ENCODE data around the gene B4GALT5. TPM values are rescaled to one million over a fixed set of nuclear protein-coding genes. Genes with fewer than 3 reads are reported as not detected.

B4GALT5 gene
- total RNA-seq, 6 donors from 2014 or later = 16.2 to 49.0 (median 36.7) TPM

- H3K27me3 ChIP-seq = no peaks in the 10 kb centered on the region
- H3K4me1 ChIP-seq = peaks cover 24 to 48% (median 35%) of the 10 kb centered on the region in 4 donors
- 1% methylated on average over 31 to 50 of the region's 71 CpGs for WGBS, 2 donors
- H3K27ac ChIP-seq = peak overlapping the region; percentile 97 to 99 (median 98)
- peak in 2 of 6 experiments; percentile 27 to 52 for TF ChIP-seq CTCF (IDR thresholded peaks at IDR 0.05)
- peak in 2 of 4 donors; percentile 28 to 57 for TF ChIP-seq POLR2A (IDR thresholded peaks at IDR 0.05)
- no peak for TF ChIP-seq EP300 (IDR thresholded peaks at IDR 0.05)
- peak in 1 of 2 donors; percentile 19 for TF ChIP-seq POLR2AphosphoS5 (IDR thresholded peaks at IDR 0.05)
- ATAC-seq (ENCODE audit: low FRiP score in 2 of 2) (peak; percentile 58 to 69), DNase-seq (peak; percentile 53 to 91)
- H3K9me3 ChIP-seq = no peaks in the 10 kb centered on the region
- H3K36me3 ChIP-seq = no peaks in the 10 kb centered on the region
- H3K4me3 ChIP-seq = peak overlapping the region; percentile 89 to 99 (median 94)
Measured at GRCh38 chr20:49712996-49713752, 504 bp downstream of the B4GALT5 start.

DNA sequence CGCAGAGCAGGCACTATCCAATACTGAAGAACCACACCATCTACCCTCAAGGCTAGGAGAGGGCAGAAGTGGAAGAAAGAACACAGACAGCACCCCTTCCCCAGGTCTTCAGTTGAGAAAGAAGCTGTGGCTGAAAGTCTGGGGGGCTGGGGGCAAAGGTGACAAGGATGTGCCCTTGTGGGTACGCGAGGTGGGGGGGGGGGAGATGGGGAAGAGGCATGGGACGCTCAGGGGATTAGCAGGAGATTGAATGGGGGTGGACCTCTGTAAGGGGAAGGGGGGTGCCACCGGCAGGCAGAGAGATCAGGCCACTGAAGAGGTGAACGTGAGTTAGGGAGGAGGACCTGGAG is 1.1 kb downstream of the B4GALT5 start:
- DNase-seq (no peak), ATAC-seq (ENCODE audit: low FRiP score in 2 of 2) (no peak)
- Histone ChIP-seq H3K36me3 (no peaks in the 10 kb centered on the region), H3K4me3 (peak overlapping the region; percentile 89 to 99 (median 94)), H3K4me1 (peaks cover 25 to 45% (median 35%) of the 10 kb centered on the region in 4 donors), H3K27ac (peak overlapping the region; percentile 97 to 99 (median 98)), H3K9me3 (no peaks in the 10 kb centered on the region), H3K27me3 (no peaks in the 10 kb centered on the region)
- WGBS, 2 donors = 0 to 1% methylated on average over 6 of the region's 6 CpGs
- no peak for TF ChIP-seq CTCF (IDR thresholded peaks at IDR 0.05)
- no peak for TF ChIP-seq POLR2A (IDR thresholded peaks at IDR 0.05)
- TF ChIP-seq EP300 (IDR thresholded peaks at IDR 0.05) = no peak
- no peak for TF ChIP-seq POLR2AphosphoS5 (IDR thresholded peaks at IDR 0.05)

- no peaks in the 10 kb centered on the region for H3K9me3 ChIP-seq
- ATAC-seq (ENCODE audit: low FRiP score in 2 of 2) (no peak), DNase-seq (no peak)
- H3K36me3 ChIP-seq = no peaks in the 10 kb centered on the region
- H3K4me3 ChIP-seq = peak overlapping the region; percentile 89 to 99 (median 94)
- 39 to 41% methylated on average over 4 of the region's 4 CpGs for WGBS, 2 donors
- no peaks in the 10 kb centered on the region for H3K27me3 ChIP-seq
- H3K4me1 ChIP-seq = peaks cover 30 to 50% (median 39%) of the 10 kb centered on the region in 4 donors
- H3K27ac ChIP-seq = peak overlapping the region; percentile 97 to 99 (median 98)
- TF ChIP-seq EP300 (IDR thresholded peaks at IDR 0.05) (peak in 1 of 4 donors; percentile 72), POLR2AphosphoS5 (IDR thresholded peaks at IDR 0.05) (peak in 1 of 2 donors; percentile 21), POLR2A (IDR thresholded peaks at IDR 0.05) (no peak)
Measured at GRCh38 chr20:49712118-49712517, 1.6 kb downstream of the B4GALT5 start.

DNA sequence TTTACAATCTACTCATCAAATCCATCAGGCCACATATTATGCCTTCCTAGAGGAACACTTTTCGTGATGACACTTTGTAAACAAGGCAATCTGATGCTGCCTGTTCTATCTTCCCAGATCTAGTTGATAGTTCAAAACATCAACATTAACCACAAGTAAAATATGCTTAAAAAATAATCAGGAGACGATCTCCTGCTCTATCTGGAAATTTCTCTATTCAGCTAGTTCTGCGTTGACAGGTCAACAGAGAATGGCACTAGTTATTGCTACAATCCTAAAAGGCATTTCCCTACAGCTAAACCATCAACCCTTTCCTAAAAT is 2.1 kb downstream of the B4GALT5 start:
- peaks cover 35 to 54% (median 44%) of the 10 kb centered on the region in 4 donors for H3K4me1 ChIP-seq
- H3K27me3 ChIP-seq = no peaks in the 10 kb centered on the region
- DNase-seq (no peak), ATAC-seq (ENCODE audit: low FRiP score in 2 of 2) (no peak)
- no peaks in the 10 kb centered on the region for H3K36me3 ChIP-seq
- TF ChIP-seq POLR2AphosphoS5 (IDR thresholded peaks at IDR 0.05) (no peak), EP300 (IDR thresholded peaks at IDR 0.05) (no peak), POLR2A (IDR thresholded peaks at IDR 0.05) (no peak), CTCF (IDR thresholded peaks at IDR 0.05) (no peak)
- H3K4me3 ChIP-seq = peak overlapping the region; percentile 89 to 99 (median 94)
- H3K27ac ChIP-seq = peak overlapping the region in 3 of 4 donors; percentile 98 to 99 (median 98)
- WGBS, 2 donors = 19 to 24% methylated on average over 3 of the region's 3 CpGs
- no peaks in the 10 kb centered on the region for H3K9me3 ChIP-seq

DNA sequence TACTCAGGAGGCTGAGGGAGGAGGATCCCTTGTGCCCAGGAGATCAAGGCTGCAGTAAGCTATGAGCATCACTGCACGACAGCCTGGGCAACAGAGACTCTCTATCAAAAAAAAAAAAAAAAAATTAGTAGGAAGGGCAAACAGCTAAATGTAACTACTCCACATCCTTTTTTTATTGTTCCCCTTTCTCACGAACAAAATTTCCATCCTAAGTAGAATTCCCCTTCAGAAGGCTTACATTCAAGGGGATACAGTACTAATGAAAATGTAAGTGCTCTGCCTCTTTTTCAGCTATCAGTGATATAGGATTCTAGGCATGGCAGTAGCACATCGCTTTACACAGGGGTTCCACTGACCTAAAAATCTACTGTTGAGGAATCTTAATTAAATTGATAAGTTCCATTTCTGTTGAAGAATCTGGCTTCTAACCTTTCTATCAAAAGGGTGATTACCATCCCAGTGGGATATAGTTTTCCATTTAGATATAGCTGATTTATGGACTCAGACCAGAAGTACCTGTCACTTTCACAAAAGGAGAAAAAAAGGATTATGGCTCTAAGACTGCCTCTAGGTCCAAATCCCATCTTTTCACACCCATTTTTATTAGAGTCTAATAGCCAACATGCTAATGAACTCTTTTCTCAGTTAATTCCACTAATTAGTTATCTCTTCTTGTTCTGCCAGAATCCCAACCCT is 2.6 kb downstream of the B4GALT5 start:
- TF ChIP-seq EP300 (IDR thresholded peaks at IDR 0.05) = no peak
- TF ChIP-seq CTCF (IDR thresholded peaks at IDR 0.05) = no peak
- TF ChIP-seq POLR2A (IDR thresholded peaks at IDR 0.05) = no peak
- TF ChIP-seq POLR2AphosphoS5 (IDR thresholded peaks at IDR 0.05) = no peak
- Histone ChIP-seq H3K36me3 (no peaks in the 10 kb centered on the region), H3K27me3 (no peaks in the 10 kb centered on the region), H3K27ac (peak overlapping the region; percentile 6 to 99 (median 98)), H3K4me1 (peaks cover 38 to 60% (median 48%) of the 10 kb centered on the region in 4 donors), H3K4me3 (peak overlapping the region in 1 of 4 donors; percentile 98), H3K9me3 (no peaks in the 10 kb centered on the region)
- ATAC-seq (ENCODE audit: low FRiP score in 2 of 2) (no peak), DNase-seq (no peak)
- 30 to 44% methylated on average over 3 of the region's 3 CpGs for WGBS, 2 donors
